PC-3 (cell line): ENCODE results near the gene CES5A. TPM values are rescaled to one million over a fixed set of nuclear protein-coding genes. Genes with fewer than 3 reads are reported as not detected.
"Not testable (repeated sequence)": the region's sequence is repeated elsewhere in the genome, so short reads cannot be mapped to it uniquely, and the experiment has no call there.

Source experiments
- ATAC-seq: fragments of 200-7000 bp; cut with Tn5 transposase; 2 replicates; pipeline ENCODE4 v1.9.1; 2020; ENCODE audit warnings: mild to moderate bottlenecking, moderate library complexity
- BruUV-seq: library from RNA; stranded (reverse); fragments of 400-500 nt; replicated peaks from 2 replicates; lab custom pipeline; 2021; lab: Mats Ljungman, UMichigan
- CTCF ChIA-PET: fragments of 300-600 bp; sonication (Branson Sonifier 250); formaldehyde crosslinking; loops from one replicate; lab custom pipeline; 2022; ENCODE audit warnings: antibody characterized with exemption; lab: Charles Lee
- POLR2A ChIA-PET: fragments of 300-600 bp; sonication (Branson Sonifier 250); formaldehyde crosslinking; loops from one replicate; lab custom pipeline; 2022; ENCODE audit warnings: antibody characterized with exemption; ENCODE audit not compliant: unreplicated experiment; lab: Charles Lee
- DNase-seq: peaks from one replicate; pipeline ENCODE4 v3.0.0-alpha.2; 2015
- H2AFZ ChIP-seq: fragments of 300-600 bp; sonication (generic); 2 replicates; pipeline ENCODE4 v1.6.0; 2016; ENCODE audit warnings: antibody characterized with exemption, low read length
- H3F3A ChIP-seq: fragments of 300-600 bp; sonication (generic); one replicate; pipeline ENCODE4 v1.6.0; 2017; ENCODE audit warnings: antibody characterized with exemption, low read length, control low read depth, mild to moderate bottlenecking; ENCODE audit not compliant: unreplicated experiment
- H3K27ac ChIP-seq: fragments of 300-600 bp; sonication (generic); 2 replicates; pipeline ENCODE4 v1.5.1; 2016; ENCODE audit warnings: mild to moderate bottlenecking, low read length
- H3K27me3 ChIP-seq: fragments of 300-600 bp; sonication (generic); 2 replicates; pipeline ENCODE4 v1.6.1; 2016; ENCODE audit warnings: low read length, mixed read lengths
- H3K36me3 ChIP-seq: fragments of 300-600 bp; sonication (generic); 2 replicates; pipeline ENCODE4 v1.6.1; 2016; ENCODE audit warnings: low read depth, mixed run types, low read length, mixed read lengths
- H3K4me1 ChIP-seq: fragments of 300-600 bp; sonication (generic); 2 replicates; pipeline ENCODE4 v1.5.1; 2016; ENCODE audit warnings: low read length; ENCODE audit not compliant: insufficient read depth
- H3K4me2 ChIP-seq: fragments of 300-600 bp; sonication (generic); 2 replicates; pipeline ENCODE4 v1.6.0; 2016; ENCODE audit warnings: low read length
- H3K4me3 ChIP-seq: fragments of 300-600 bp; sonication (generic); 2 replicates; pipeline ENCODE4 v1.5.1; 2016; ENCODE audit warnings: mild to moderate bottlenecking, low read length, mixed read lengths
- H3K79me2 ChIP-seq: fragments of 300-600 bp; sonication (generic); 2 replicates; pipeline ENCODE4 v1.6.1; 2017; ENCODE audit warnings: low read length, mixed read lengths
- H3K9ac ChIP-seq: fragments of 300-600 bp; sonication (generic); 2 replicates; pipeline ENCODE4 v1.6.0; 2016; ENCODE audit warnings: mild to moderate bottlenecking, low read length
- H3K9me2 ChIP-seq: fragments of 300-600 bp; sonication (generic); replicated peaks from 2 replicates; pipeline ENCODE4 v1.6.1; 2016; ENCODE audit warnings: mixed run types, low read length, mixed read lengths
- H3K9me3 ChIP-seq: fragments of 300-600 bp; sonication (generic); 2 replicates; pipeline ENCODE4 v1.6.1; 2016; ENCODE audit warnings: low read length, mixed read lengths
- H4K20me1 ChIP-seq: fragments of 300-600 bp; sonication (generic); 2 replicates; pipeline ENCODE4 v1.6.1; 2016; ENCODE audit warnings: low read length, mixed read lengths
- CTCF ChIP-seq: fragments of 300-600 bp; sonication (generic); conservative IDR thresholded peaks from 2 replicates; pipeline ENCODE4 v1.5.1; 2017; ENCODE audit warnings: antibody characterized with exemption, low read depth, mild to moderate bottlenecking, low read length
- EZH2 ChIP-seq: fragments of 300-600 bp; sonication (generic); IDR thresholded peaks from one replicate; pipeline ENCODE4 v1.6.1; 2017; ENCODE audit warnings: antibody characterized with exemption, mild to moderate bottlenecking, low read length; ENCODE audit not compliant: unreplicated experiment
- EZH2phosphoT487 ChIP-seq: fragments of 300-600 bp; sonication (generic); IDR thresholded peaks from 2 replicates; pipeline ENCODE4 v1.6.1; 2018; ENCODE audit warnings: mild to moderate bottlenecking, antibody characterized with exemption, low read length, borderline replicate concordance
- intact Hi-C: fragments of 100-400 bp; cut with micrococcal nuclease; formaldehyde crosslinking; loops from 2 replicates; pipeline ENCODE4 v1.9.0; 2023
- total RNA-seq: library from RNA; depleted of rRNA; stranded (reverse); fragments of >200 nt; gene quantifications from 2 replicates; pipeline ENCODE4 v1.2.3, GENCODE V29; 2014

CES5A gene
- total RNA-seq, 1 experiment from 2014 or later: not detected

GRCh38 chr16:55868137-55868536, 7.0 kb downstream of the CES5A start:
- Histone ChIP-seq H3K9ac (no peak overlapping the region), H3K27me3 (no peaks in the 10 kb centered on the region), H3F3A (no peaks in the 10 kb centered on the region), H3K4me2 (no peak overlapping the region), H3K79me2 (no peaks in the 10 kb centered on the region), H3K4me3 (no peak overlapping the region), H3K27ac (no peak overlapping the region), H3K9me2 (no peaks in the 10 kb centered on the region), H3K9me3 (no peaks in the 10 kb centered on the region), H2AFZ (no peak overlapping the region), H3K4me1 (no peaks in the 10 kb centered on the region), H4K20me1 (no peaks in the 10 kb centered on the region), H3K36me3 (no peaks in the 10 kb centered on the region)
- ATAC-seq: no peak
- ChIA-PET CTCF (no interaction called here), POLR2A (no interaction called here)
- intact Hi-C loops: no loop called here
- no peak for DNase-seq
- TF ChIP-seq CTCF: no peak
- no peak for TF ChIP-seq EZH2
- TF ChIP-seq EZH2phosphoT487: no peak
- no TSS peak for BruUV-seq

- Histone ChIP-seq H3K4me1 (no peaks in the 10 kb centered on the region), H3F3A (no peaks in the 10 kb centered on the region), H3K36me3 (no peaks in the 10 kb centered on the region), H3K27me3 (no peaks in the 10 kb centered on the region), H3K9ac (no peak overlapping the region), H3K4me3 (no peak overlapping the region), H3K9me3 (no peaks in the 10 kb centered on the region), H3K79me2 (no peaks in the 10 kb centered on the region), H3K27ac (no peak overlapping the region), H3K4me2 (no peak overlapping the region), H4K20me1 (no peaks in the 10 kb centered on the region), H2AFZ (no peak overlapping the region), H3K9me2 (no peaks in the 10 kb centered on the region)
- TF ChIP-seq EZH2: no peak
- no peak for TF ChIP-seq EZH2phosphoT487
- TF ChIP-seq CTCF: no peak
- intact Hi-C loops: no loop called here
- BruUV-seq: no TSS peak
- POLR2A ChIA-PET: no interaction called here
- CTCF ChIA-PET: no interaction called here
- DNase-seq (no peak), ATAC-seq (no peak)
Measured at GRCh38 chr16:55861288-55861687, 13.9 kb downstream of the CES5A start.

GRCh38 chr16:55857650-55858049, 17.5 kb downstream of the CES5A start:
- H4K20me1 ChIP-seq, H3K9ac ChIP-seq, ATAC-seq, H2AFZ ChIP-seq, H3F3A ChIP-seq, H3K4me3 ChIP-seq, H3K36me3 ChIP-seq, H3K4me1 ChIP-seq, H3K9me3 ChIP-seq, H3K79me2 ChIP-seq, H3K9me2 ChIP-seq, CTCF ChIA-PET, BruUV-seq, H3K4me2 ChIP-seq, intact Hi-C loops, DNase-seq, POLR2A ChIA-PET, H3K27ac ChIP-seq, H3K27me3 ChIP-seq: not testable (repeated sequence)
